ENCODE data around the gene AP1B1.
"Not testable (repeated sequence)": the region's sequence is repeated elsewhere in the genome, so short reads cannot be mapped to it uniquely, and the experiment has no call there.

The AP1B1 gene

DNA sequence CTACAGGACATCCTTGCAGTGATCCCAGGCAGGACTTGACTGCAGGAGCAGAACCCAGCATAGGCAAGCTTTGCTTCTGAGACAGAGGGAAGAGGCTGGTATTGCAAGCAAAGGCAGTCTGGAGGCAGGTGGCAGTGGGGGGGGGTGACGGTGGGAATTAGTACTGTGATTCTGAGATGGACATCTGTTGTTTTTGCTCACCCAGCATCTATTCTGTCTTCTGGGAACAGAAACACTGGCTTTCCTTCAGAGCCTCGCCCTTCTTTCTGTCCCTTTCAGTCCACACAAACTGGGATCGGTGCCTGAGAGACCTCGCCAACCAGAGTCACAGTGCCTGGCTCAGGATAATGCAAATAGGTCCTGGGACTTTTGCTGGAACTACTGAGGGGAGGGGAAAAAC, 41.7 kb downstream of the AP1B1 start:
- DNase-seq = no peak

DNA sequence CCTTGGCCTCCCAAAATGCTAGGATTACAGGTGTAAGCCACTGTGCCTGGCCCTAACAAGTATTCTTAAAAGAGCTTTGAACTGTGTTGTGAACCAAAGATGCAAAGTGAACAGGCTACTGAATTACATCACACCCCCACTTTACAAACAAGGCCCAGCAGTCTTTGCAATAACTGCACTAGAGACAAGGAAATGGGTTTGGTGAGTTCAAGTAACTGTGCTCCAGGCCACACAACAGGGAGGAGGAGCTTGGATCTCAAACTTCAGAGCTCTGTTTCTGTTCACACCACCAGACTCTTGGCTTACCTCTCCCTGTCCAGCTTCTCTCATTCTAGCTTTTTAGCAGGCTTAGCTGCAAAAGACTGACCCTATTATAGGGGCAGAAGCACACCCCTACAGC, 42.4 kb downstream of the AP1B1 start:
- DNase-seq = no peak

DNA sequence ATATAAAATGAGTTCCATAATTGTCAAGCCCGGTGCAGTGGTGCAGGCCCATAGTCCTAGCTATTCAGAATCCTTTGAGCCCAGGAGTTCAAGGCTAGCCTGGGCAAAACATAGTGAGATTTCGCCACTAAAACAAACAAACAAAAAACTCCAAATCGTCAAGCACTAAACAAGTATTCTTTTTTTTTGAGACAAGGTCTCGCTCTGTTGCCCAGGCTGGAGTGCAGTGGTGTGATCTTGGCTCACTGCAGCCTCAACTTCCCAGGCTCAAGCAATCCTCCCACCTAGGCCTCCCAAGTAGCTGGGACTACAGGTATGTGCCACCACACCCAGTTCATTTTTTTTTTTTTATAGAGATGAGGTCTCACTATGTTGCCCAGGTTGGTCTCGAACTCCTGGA, 43.5 kb downstream of the AP1B1 start:
- DNase-seq = not testable (repeated sequence)

DNA sequence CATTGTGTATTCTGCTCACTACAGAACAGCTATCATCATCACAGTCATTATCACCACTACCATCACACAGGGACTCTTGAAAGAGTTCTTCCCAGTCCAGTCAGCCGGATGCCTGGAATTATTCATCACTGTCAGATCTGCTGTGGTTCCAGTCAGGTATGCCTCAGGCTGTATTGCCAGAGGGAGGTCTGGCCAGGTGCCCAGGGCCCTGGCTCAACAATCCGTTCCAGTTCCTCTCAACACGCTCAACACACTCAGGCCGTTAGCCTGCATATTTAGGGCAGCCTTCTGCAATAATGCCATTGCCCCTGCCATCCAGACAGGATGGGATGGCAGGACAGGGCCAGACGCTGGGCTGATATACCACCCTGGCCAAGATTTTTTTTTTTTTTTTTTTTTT, 44.2 kb downstream of the AP1B1 start:
- DNase-seq = no peak

DNA sequence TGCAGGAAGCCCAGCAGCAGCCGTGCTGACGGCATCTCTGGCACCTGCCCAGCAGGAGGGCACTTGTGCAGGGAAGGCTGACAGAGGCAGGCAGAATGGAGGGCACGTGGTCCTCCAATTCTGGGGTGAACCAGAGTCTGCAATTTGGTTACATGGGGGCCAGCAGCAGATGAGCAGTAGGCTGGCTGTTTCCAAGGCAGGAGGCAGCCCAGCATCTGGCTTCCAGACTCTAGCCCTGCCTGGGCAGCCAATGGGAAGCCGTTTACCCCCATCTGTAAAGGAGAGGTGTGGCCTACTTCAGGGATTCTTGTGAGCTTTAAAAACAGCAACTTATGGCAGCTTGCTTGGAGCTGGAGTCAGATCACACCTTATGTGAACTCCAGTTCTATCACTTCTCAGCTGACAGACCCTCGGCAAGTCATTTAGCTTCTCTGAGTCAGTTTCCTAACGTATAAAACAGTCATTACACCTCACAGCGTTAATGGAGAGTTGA, 45.0 kb downstream of the AP1B1 start:
- DNase-seq = no peak

DNA sequence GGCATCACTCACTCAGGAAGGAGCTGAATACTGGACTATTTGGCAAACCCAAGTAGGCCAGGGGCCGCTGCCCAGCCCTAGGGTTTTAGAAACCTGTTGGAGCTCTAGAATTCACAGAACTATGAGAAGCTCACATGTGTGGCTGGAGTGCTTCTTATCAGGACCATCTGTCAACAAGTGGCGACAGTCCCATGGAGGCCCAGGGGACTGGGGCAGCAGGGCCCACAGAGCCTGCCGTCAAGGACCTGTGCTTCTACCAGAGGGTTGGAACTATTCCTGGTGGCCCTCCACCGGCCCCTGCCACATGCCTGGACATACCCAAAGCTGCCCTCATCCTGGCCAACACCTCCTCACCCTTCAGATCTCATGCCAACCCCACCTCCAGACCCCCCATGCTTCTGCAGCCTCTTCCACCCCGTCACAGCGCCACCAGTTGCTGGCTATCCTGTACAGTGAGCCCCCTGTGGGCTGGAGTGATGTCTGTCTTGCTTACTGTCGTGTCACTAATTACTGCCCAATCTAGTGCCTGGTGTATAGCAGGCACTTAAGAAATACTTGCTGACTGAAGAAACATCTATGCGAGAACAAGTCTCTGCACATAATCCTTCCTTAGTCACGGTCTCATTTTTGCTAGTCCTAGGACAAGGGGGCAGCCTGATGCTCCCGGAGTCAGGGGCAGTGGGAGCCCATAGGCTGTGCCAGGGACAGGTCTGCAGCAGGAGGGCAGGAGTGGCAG, 45.6 kb downstream of the AP1B1 start:
- DNase-seq = no peak

DNA sequence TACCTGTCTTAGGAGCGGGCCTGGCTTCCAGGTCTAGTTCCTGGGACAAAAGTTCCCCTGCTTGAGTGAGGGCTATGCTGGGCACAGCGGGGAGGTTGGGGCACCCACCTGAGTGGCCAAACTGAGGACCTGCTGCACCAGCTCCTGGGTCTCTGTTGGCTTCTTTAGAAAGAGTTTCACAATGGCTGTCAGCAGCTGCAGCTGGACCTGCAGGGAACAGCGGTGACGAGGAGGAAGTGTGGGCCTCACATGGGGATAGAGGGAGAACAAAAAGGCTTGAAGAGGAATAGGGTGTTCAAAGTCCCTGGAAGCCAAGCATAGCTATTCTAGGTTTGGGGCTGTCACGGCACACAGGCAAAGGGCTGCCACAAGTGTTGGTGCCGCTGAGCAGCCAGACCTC, 46.2 kb downstream of the AP1B1 start:
- no peak for DNase-seq

DNA sequence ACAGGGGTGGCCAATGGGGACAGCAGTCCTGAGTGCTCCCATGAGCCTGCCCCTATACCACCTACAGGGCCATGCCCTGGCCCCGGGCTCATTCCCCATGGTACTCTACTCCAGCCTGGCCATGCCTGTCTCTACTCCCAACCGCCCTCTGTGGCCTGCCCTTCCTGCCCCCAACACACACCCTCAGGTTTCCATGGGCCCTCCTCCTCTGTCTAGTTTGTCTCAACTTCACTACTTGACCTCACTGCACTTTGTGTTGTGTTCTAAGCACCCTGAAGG, 46.6 kb downstream of the AP1B1 start:
- DNase-seq = no peak

DNA sequence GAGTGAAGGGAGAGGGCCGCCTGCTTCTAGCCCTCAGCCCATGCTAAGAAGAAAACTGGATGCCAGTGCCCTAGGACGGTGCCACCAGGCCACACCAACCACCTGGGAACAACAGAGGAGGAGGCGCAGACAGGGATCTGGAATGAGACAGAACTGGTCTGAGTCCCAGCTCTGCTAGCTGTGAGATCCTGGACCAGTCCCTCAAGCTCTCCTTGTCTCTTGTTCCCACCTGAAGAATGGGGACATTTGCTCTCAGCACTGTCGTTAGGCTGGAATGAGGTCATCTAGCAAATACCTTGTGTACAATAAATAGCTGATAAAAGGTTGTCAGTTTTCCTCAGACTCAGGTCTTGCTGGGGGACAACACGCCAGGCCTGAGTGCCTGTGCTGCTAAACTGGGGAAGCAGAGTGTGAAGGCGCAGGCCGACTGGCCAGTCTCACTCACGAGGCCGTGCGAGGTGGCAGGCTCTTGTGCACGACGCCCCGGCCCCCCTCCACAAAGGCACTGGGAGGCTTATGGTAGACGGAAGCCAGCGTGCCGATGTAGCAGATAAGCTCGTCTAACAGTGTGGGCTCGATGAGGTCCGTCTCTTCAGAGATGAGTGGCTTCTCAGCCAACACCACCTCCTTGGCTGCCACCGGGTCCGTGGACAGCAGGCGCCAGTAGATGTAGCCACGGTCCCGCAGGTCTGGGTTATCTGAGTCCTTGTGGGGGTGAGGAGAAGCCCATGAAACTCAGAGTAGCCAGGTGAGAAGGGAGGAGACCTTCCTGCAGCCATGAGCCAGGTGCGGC, 47.1 kb downstream of the AP1B1 start:
- DNase-seq = no peak

DNA sequence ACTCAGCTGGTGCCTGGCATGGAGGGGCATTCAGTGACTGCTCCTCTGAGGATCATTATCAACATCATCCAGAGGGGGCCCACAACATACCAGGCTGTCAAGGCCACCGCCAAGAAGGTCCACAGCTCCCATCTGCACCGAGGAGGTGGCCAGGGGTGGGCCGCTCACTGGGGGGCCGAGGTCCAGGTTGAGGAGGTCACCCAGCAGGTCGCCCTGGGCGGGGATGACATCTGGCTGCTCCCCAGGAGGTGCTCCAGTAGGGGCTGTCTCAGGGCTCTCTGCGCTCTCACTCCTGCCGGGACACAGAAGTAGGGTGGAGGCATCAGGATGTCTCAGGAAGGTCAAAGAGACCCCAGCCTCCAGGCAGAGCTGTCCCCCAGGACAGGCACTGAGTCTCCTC, 47.8 kb downstream of the AP1B1 start:
- no peak for DNase-seq

DNA sequence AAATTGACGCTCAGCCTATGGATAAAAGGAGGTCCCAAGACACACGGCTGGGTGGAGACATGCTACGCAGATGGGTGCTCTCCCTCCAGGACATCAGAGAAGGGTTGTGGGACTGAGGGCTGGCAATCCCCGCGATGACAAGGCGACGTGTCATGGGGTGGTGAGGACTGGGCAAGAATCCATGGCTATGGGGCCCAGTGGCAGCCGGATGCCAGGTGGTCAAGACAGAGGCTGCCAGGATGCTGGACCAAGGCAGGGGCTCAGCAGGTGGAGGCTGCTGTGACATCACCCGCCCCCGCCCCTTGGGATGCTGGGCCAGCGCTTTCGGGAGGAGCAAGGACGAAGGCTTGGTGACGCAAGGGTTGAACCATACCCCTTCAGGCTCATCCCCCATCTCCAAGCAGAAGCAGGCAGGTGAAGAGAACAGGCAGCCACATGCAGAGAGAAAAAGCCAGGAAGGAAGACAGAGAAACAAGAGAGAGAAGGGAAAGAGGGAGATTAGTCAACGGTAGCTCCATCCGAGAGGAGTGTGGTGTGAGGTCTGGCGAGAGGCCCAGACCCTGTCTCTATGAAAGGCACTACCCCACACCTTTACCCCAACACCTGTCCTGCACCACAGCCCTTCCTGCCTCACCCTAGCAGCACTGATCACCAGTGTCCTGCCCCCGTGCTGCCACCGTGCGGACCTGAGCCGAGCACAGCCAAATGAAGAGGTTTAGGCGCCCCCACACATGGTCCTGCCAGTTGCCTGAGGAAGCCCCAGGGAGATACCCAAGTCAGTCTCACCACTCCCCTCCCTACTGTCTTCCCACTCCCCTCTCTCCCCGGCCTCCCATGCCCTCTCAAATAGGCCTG, 48.8 kb downstream of the AP1B1 start:
- no peak for DNase-seq

DNA sequence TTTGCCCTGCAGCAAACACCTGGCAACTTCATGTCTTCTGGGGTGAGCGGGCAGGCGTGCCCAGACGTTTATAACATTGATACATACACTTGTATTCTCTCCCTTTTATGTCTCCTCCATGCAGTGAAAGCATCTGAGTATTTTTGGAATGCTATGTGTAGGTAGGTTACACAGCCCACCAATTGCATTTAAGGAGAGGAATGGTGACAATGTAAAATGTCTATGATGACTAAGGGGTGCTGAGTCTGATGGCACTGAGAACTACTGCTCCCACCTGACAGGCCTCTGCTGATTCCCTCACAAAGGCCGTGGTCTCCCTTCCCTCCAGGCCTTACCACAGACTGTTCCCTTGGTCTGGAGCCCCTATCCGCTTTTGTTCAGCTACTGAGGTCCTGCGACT, 50.0 kb downstream of the AP1B1 start:
- DNase-seq = no peak

DNA sequence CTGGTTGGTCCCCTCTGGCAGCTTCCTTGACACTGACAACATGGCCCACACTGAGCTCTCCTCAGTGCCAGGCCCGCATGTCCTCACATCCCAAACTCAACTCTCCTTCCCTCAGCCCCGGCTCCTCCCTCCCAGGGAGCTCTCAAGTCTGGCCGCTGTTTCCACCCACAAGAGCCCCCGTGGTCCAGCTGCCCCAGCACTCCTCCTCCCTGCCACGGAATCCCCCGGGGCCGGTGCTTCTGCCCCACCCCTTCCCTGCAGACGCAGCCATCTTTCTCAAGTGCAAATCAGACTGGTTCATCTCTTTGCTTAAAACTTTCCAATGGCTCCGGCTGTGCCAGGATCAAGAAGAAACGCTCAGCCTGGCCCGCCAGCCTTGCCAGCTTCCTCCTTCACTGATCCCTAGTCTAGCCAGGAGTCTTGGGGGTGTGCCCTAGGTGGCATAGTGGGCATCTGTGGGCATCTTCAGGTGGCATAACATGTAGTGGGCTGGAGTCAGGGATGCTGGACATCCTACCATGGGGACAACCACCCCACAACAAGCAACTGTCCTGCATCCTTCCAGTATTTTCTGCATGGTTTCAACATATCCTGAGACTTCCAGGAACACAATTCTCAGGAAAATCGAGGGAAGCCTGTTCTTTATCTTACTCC, 50.6 kb downstream of the AP1B1 start:
- no peak for DNase-seq

DNA sequence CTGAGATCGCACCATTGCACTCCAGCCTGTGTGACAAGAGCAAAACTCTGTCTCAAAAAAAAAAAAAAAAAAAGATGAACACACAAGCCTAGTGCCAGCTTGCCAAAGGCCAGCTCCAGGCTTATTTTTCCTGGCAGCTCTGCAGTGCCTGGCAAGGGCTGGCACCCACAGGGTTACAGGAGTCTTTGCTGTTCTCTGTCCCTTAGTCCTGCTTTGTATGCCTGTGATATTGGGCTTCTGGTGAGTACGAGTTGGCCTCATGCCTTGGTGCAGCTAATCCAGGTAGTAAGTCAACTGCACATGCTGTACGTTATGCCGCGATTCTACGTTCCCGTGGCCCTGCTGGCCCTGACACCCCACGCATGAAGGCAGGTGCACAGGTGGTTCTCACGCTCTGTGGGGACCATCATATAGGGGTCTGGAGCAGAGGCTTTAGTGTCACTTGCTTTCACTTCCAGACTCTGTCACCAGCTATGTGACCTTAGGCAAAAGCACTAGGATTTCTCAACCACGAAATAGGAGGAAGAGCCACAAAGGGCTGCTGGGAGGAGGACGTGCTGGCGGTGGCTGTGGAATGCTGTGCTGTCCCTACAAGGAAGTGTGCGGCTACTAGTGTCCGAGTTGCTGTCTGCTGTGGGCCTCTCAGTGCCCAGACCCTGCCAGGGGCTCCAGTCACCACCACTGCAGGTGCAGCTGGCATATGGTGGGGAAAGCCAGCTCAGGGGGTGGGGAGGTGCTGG, 51.4 kb downstream of the AP1B1 start:
- DNase-seq = no peak

DNA sequence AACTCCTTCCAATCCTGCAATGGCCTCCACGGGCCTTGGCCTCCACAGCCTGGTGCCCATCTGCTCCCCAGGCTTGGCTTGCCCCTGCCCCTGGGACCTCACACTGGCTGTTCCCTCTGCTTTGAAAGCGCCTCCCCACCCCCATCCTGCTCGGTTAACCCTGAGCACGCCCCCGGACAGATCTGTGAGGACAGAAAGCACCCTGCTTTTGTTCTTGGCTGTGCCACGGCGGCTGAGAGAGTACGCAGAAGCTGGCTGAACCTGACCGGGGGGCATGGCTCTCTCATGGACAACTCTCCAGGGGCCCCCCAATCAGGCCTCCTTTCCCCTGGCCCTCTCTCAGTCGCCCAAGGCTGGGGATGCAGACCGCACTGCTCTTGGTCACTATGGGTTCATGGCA, 52.7 kb downstream of the AP1B1 start:
- DNase-seq = no peak

DNA sequence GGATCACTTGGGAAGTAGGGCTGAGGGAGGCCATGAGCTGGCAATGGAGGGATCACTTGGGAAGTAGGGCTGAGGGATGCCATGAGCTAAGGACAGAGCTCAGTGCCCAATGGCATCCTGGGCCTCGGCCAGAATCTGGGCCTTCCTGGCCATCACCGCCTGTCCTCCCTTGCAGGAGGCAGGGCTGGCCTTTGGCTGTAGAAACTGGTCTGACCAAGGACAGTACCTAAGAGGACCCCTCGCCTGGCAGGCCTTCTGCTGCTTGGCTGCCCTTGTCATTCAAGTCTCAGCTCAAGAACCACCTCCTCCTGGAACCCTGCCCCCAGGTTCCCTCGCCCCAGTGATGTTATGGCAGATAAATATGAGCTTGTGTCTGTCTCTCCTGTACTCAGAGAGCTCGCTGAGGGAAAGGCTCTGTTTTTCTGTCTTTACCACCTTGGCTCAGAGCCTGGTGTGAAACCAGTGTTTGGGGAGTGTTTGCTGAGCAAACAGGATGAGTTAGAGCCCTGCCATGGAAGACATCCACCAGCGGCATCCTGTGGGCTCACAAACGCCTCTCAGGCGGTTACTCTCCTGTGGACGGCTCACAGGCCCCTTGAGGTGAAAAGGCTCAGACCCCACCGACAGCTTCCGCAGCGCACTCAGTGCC, 53.5 kb downstream of the AP1B1 start:
- no peak for DNase-seq

DNA sequence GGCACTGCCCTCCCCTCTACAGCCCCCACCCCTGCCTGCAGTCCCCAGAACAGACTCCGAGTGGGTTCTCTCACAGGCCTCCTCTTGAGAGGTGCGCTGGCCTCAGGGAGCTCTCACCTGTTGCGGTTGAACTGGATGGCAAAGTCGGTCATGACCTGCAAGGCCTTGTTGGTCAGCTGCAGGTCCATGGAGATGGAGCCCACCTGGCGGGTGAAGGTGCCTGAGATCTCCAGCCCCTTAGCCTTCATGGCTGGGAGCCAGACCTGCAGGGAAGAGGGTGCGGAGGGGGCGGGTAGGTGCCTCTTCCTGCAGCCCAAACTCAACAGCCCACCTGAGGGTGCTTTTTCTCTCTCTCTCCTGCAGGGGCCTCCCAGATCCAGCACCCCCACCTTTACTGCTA, 54.2 kb downstream of the AP1B1 start:
- no peak for DNase-seq

DNA sequence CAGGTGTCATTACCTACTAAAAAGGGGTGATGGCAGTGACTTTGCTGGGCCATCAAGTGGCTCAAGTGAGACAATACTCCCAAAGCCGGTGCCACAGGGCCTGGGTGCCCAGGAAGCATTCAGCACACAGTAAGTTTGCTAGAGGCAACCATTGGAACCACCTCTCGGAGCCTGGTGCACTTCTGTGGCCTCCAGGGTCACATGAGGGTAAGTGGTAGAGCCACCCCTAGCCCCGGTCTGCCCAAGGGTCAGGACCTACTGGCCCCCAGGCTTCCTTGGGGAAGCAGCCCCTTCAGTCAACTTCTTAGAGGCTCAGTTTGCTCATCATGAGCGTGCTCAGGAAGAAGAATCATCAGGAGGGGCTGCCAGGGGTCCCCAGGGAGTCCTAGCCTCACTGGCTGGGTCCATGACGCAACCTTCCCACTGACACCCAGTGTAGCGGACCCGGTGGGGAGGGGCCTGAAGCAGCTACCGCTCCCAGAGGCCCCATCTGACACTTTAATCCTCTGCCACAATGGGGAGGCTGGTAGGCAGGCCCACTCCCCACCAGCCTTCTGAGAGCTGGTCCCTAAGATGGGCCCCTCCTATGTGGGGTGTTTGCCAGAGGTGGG, 55.4 kb downstream of the AP1B1 start:
- no peak for DNase-seq

DNA sequence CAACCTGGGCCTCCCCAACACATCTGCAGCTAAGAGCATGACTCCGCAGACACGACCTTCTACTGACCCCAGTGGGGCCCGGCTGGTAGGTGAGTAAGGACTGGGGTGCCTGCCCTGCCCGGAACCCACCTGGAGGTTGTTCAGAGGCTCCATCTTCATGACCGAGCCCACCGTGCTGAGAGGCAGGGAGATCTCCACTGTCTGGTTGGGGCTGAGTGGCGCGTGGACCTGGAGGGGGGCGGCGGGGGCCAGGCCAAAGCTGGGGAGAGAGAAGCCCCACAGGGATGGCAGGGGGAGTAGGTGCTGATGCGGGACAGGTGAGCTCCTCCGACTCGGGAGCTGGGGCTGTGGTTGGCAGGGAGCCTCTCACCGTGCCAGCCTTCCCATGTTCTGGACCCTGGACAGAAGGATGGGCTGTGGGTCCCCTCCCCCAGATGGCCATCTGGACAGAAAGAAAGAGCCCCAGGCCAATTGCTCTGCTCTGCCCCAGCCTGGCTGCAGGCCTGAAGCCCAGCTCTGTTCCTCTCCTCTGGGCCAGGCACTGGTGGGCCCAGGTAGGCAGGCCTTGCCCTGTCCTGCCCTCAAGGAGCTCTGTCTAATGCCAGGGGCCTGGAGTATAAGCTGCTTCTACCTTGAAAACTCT, 56.6 kb downstream of the AP1B1 start:
- DNase-seq = no peak

DNA sequence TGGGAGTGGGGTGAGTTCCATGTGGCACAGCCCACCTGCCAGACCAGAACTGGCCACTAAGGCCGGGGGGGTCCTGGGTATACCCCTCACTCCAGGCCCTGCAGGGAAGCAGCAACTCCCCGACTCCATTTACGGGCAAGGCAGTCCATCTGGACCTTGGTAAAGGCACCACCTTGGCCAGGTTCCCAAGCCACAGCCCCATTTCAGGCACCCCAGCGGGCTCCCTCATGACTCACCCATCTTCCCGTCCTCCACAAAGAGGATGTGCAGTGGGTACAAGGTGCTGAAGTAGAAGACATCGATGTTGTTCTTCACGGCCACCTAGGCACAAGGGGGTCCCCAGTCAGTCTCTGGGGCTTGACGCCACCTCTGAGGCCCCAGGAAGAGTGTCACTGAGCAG, 57.2 kb downstream of the AP1B1 start:
- no peak for DNase-seq

DNA sequence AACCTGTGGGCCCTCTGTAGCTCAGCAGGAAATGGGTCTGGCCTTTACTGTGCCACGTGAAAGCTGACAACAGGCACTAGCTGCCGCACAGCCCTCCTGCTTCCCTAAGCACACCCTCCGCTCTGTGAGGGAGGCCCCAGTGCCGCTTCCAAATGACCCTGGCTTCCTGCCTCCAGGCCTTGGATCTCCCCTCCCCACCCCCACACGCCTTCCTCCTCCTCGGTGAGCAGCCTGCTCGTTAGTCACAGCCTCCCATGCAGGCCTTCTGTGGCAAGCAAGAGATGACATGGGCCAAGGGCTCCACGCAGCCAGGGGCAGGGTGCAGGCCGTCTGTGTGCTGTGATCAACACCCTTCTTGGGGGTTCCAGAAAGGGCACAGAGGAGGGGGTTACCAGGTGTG, 57.6 kb downstream of the AP1B1 start:
- no peak for DNase-seq
